Activated gamma-delta T cell (primary cell): ENCODE measurements around the gene RELN.

Experiments used
- DNase-seq: peaks from one replicate; lab custom pipeline; 2025; lab: John Stamatoyannopoulos, UW

RELN gene

GRCh38 chr7:103894656-103895596, 94.5 kb downstream of the RELN start:
- no peak for DNase-seq

- DNase-seq: no peak
Observed at GRCh38 chr7:103893350-103893749, 96.1 kb downstream of the RELN start.

GRCh38 chr7:103889451-103889850, 100.0 kb downstream of the RELN start:
- no peak for DNase-seq

- no peak for DNase-seq
Observed at GRCh38 chr7:103888603-103889153, 100.8 kb downstream of the RELN start.

- no peak for DNase-seq
Observed at GRCh38 chr7:103887853-103888602, 101.4 kb downstream of the RELN start.

GRCh38 chr7:103887050-103887449, 102.4 kb downstream of the RELN start:
- DNase-seq: no peak

GRCh38 chr7:103879928-103880600, 109.4 kb downstream of the RELN start:
- DNase-seq: no peak

GRCh38 chr7:103879411-103879810, 110.0 kb downstream of the RELN start:
- no peak for DNase-seq

- no peak for DNase-seq
Observed at GRCh38 chr7:103877565-103877964, 111.9 kb downstream of the RELN start.

GRCh38 chr7:103875718-103876117, 113.7 kb downstream of the RELN start:
- DNase-seq: no peak

GRCh38 chr7:103871473-103871872, 118.0 kb downstream of the RELN start:
- DNase-seq: no peak

GRCh38 chr7:103870664-103871063, 118.8 kb downstream of the RELN start:
- DNase-seq: no peak

- no peak for DNase-seq
Observed at GRCh38 chr7:103867874-103868273, 121.6 kb downstream of the RELN start.

GRCh38 chr7:103866919-103867318, 122.5 kb downstream of the RELN start:
- DNase-seq: no peak

- DNase-seq: no peak
Observed at GRCh38 chr7:103865442-103865841, 124.0 kb downstream of the RELN start.

GRCh38 chr7:103862302-103863035, 127.0 kb downstream of the RELN start:
- DNase-seq: no peak

- no peak for DNase-seq
Observed at GRCh38 chr7:103859709-103860108, 129.7 kb downstream of the RELN start.

- DNase-seq: no peak
Observed at GRCh38 chr7:103857435-103857834, 132.0 kb downstream of the RELN start.

- DNase-seq: no peak
Observed at GRCh38 chr7:103856929-103857328, 132.5 kb downstream of the RELN start.

- DNase-seq: no peak
Observed at GRCh38 chr7:103855671-103856070, 133.8 kb downstream of the RELN start.

- no peak for DNase-seq
Observed at GRCh38 chr7:103854611-103855010, 134.8 kb downstream of the RELN start.
